ENCODE results near the gene C17orf113.

DNA sequence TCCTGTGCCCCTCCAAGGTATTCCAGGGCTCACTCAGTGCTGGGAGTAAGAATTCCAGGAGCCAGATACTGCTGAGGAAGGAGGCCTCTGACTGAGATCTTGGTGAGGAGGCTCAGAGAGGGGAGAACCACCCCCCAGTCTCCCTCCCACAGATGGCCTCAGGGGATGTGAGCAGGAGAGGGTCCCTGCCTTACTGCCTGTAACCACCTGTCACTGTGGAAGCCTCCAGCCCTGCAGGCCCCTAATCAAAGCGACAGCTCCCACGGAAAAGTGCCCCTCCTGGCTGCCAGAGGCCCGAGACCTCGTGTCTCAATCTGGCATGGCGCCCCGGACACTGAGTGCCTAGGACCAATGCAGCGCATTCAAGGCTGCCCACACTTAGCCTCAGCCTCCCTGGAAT lies 7.7 kb upstream of the C17orf113 start:
- TF ChIP-seq, protein P1, sequence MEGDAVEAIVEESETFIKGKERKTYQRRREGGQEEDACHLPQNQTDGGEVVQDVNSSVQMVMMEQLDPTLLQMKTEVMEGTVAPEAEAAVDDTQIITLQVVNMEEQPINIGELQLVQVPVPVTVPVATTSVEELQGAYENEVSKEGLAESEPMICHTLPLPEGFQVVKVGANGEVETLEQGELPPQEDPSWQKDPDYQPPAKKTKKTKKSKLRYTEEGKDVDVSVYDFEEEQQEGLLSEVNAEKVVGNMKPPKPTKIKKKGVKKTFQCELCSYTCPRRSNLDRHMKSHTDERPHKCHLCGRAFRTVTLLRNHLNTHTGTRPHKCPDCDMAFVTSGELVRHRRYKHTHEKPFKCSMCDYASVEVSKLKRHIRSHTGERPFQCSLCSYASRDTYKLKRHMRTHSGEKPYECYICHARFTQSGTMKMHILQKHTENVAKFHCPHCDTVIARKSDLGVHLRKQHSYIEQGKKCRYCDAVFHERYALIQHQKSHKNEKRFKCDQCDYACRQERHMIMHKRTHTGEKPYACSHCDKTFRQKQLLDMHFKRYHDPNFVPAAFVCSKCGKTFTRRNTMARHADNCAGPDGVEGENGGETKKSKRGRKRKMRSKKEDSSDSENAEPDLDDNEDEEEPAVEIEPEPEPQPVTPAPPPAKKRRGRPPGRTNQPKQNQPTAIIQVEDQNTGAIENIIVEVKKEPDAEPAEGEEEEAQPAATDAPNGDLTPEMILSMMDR (IDR thresholded peaks at IDR 0.05; ENCODE audit: borderline replicate concordance, extremely low read depth, low read length, poor library complexity, severe bottlenecking): no peak
- no peak for TF ChIP-seq EZH2 (IDR thresholded peaks at IDR 0.05; ENCODE audit: borderline replicate concordance, low read depth, low read length, severe bottlenecking)
